GM18907 (cell line): ENCODE measurements around the gene CPZ.
"Not testable (repeated sequence)": the region's sequence is repeated elsewhere in the genome, so short reads cannot be mapped to it uniquely, and the experiment has no call there.

ENCODE experiments used
- ATAC-seq: cut with Tn5 transposase; IDR thresholded peaks from one replicate; pipeline ENCODE4 v1.9.1; 2021; ENCODE audit warnings: mild to moderate bottlenecking, moderate library complexity; ENCODE audit not compliant: unreplicated experiment

Gene CPZ

DNA sequence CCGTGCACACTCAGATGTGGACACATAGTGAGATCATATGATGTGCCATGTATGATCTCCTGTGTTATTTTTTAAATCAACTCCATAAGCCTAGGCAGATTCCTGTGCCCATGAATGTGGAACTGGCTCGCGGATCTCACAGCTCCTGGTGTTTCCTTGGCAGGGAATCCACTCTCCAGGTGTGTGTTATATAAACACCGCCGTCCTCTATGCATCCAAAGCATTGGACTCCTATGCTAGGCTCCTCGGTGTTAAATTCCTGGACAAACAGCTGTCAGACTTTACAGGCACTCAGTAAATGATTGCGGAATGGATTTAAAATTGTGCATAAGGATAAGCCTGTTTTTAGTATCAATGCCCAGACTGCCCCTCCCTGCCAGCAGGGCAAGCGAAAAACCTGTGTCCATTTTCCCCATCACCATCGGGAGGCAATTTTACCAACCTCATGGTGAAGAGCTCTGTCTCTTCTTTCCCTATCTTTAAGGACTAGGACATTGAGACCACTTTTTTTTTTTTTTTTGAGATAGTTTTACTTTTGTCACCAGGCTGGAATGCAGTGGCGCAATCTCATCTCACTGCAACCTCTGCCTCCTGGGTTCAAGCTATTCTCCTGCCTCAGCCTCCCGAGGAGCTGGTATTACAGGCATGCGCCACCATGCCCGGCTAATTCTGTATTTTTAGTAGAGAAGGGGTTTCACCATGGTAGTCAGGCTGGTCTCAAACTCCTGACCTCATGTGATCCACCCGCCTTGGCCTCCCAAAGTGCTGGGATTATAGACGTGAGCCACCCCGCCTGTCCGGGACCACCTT is 36.0 kb upstream of the CPZ start:
- ATAC-seq, result no peak

DNA sequence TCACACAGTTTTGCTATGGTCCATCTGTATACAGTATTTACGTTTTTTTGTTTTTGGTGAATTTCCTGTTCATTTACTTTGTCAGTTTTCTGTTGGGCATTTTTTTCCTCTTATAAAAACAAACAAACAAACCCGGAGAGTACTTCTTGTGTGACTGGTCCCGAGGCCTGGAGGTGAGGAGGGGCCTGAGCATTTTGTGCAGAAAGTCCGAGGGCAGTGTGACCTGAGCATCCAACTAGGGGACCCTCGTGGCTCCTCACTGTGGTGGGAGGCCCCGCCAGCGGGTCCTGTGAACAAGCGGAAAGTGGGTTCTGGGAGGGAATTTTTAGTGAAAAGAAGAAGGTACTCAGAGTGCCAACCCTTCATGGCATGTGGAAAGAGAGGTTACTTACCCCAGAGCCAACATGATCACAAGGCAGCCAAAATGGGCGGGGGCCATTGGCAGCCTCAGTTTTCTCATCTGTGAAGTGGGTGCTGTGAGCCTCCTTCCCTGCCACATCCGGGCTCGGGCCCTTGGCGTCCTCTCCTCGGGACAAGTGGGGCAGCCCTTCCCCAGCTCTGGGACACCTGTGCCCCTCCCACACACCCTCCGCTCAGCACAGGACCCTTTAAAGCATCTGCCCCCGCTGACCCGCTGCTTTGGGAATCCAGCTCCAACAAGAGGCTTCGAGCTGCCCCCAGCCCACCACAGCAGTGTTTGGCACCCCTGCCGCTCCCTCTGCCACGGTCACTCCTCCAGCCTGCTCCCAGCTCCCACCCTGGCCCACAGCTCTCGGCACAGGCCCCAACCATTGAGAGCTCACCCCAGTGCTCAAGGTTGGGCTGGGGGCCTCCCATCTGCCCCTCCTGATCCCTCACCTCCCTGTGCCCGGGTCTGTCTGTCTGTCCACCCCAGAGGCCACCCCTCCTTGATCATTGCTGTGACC is 35.2 kb upstream of the CPZ start:
- ATAC-seq, result no peak

DNA sequence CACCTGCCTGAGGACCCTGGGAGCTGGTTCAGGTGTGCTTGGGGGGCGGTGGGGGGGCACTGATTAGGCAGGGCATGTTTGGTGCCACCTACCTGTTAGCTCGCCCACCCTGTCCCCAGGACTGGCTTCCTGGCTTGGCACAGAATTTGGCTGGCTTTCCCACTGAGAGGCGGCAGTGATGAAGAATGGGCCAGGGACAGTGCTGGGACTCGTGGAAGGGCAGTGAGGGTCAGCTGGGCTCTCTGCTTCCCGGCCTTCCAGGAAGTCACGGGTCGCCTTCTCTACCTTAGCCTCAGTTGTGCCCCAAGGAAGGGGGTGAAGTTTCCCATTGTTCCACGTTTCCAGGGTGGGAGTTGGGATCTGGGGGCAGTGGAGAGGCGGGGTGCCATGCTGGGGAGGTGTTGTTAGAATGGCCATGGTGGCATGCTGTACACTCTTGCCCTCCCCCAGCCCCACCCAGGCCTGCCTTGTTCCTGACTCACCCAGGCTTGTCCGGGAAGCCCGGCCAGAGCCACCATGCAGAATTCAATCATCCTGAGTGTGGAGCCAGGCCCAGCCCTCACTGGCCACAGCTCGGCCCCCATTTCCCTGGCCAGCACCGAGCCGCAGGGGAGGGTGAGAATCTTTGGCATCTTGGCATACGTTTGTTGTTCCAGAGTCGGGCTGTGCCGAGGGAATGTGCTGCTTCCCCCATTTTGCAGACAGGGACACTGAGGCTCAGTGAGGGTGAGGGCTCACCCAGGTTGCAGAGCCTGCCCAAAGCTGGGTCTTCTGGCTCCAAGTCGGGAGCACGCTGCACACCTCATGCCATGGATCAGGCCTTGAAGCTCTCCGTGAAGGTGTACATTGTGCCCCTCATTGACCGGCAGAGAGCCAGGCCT is 34.2 kb upstream of the CPZ start:
- ATAC-seq, result no peak

DNA sequence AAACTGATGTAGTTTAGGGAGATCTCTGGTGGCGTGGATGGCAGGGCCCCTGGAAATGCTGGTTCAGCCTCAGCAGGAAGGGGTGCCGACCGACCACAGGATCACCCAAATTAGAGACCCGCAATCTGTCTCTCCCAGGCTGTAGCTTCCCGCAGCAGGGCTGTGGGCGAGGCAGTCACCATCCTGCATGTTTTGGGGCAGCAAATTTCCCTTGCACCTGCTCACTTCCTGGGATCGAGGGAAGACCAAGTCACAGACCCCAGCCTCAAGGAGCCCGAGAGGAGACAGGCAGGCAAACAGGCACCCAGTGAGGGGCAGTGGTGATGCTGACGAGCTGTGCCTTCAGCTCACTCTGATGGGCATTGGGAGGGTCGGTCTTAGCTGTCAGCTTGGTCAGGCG is 33.6 kb upstream of the CPZ start:
- ATAC-seq, result no peak

DNA sequence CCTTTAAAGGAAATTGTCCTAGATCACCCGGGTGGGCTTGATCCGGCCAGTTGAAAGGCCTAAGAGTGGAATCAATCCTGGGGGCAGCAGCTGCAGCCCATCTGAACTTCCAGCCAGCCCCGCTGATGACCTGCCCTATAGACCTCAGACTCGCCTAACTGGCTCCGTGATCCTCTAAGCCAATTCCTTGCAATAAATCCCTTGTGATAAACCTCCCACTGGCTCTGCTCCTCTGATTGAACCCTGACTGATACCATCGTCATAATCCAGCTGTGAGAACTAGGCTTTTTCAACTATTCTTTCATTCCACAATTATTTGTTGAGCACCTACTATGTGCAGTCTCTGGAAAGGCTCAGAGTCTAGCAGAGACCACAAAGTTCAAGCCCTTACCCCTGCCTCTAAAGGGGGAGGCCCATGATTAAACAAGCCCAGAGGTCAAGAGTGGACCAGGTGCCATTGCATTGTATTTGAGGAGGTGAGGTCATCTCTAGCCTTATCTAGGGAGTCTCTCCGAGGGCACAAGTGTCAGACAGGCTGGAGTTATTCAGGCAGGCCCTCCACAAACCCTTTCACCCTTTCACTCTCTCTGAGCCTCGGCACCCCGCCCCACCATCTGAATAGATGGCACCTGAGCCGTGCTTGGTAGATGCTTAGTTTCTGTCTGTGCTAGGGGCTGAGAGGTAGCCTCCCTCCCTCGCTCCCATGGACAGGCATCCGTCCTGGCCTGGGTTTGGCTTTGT is 32.9 kb upstream of the CPZ start:
- ATAC-seq, result no peak

DNA sequence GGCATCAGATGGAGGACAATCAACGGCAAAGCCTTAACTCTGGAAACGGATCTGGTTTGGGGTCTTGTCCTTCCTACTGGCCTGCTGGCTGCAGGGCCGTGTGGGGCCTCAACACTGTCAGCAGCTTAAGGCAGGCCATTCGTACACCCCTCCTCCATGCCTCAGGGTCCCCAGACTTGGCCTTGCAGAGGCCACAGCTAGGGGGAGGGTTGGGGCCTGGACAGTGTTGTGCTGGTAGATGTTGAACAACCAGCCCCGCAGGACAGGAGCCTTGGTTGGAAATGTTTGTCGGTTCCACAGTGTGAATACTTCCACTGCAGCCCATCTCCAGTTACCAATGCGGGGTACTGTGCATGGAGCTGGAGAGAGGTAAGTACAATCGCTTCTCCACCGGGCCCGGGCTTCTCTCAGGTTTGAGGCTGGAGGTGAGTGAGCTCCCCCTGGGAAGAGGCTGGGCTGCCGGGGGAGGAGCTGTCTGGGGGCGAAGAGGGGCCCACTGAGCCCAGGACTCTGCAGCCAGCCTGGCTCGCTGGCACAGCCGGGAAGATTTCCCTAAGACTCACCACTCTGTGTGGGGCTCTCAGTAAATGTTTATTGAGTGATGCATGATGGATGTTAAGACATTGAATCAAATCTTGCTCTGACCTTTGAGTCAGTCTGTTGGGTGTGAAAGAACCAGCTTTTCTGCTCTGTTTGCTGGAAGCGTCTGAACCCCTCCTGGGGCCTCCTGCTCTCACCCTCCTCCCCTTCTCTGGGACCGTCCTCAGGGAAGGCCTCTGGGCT is 32.1 kb upstream of the CPZ start:
- ATAC-seq, result no peak

DNA sequence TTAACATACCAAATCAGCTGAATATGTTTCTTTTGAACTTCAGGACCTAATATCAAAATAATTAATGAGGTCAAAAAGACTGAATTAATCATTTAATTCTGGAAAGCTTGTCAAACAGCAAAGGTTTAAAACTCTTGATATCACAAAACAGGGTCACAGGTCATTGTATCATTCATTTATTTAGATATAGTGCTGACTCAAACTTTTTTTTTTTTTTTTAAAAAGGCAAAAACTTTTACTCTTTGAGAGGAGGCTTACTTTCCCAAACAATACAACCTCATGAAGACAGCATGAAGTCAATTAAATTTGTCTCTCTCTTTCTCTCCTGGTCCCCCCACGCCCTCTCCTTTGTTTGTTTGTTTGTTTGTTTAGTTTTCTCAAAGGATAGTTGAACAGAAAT is 28.0 kb upstream of the CPZ start:
- no peak for ATAC-seq

DNA sequence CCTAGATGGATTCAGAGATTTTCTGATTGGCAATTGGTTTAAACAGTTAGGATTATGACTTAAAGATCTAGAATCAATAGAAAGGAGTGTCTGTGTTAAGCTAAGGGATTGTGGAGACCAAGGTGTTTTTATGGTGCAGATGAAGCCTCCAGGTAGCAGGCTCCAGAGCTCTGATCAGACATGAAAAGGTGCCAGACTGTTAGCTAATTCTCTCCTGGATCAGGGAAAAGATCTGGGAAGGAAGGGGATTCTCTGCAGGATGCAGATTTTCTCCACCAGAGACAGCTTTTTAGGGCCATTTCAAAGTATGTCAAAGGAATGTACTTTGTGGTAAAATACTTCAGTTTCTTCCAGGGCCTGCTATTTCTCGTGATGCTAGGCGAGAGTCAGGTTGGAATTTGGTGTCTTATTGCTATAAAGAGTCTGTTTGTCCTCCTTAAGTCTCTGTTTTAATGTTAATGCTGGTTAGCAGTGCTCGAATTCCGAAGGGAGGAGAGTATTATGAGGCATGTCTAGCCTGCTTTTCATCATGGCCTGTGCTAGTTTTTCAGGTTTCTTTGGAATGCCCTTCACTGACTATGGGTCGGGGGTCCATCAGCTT is 24.4 kb upstream of the CPZ start:
- no peak for ATAC-seq

DNA sequence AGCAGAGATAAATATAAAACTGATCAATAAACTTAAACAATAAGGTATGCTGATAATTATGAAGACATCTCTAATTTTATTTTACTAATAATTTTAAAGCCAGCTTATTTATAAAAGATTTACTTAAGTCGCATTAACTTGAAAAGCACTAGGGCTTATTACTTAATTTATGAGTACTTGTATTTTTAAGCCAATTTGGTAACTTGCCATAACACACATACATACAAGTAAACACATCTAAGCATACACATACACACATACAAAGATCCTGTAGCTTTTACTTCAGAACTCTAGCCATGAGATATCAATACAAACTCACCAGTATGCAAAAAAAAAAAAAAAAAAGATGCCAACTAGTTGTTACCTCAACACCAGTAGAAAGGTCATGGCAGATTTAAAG is 22.4 kb upstream of the CPZ start:
- no peak for ATAC-seq

DNA sequence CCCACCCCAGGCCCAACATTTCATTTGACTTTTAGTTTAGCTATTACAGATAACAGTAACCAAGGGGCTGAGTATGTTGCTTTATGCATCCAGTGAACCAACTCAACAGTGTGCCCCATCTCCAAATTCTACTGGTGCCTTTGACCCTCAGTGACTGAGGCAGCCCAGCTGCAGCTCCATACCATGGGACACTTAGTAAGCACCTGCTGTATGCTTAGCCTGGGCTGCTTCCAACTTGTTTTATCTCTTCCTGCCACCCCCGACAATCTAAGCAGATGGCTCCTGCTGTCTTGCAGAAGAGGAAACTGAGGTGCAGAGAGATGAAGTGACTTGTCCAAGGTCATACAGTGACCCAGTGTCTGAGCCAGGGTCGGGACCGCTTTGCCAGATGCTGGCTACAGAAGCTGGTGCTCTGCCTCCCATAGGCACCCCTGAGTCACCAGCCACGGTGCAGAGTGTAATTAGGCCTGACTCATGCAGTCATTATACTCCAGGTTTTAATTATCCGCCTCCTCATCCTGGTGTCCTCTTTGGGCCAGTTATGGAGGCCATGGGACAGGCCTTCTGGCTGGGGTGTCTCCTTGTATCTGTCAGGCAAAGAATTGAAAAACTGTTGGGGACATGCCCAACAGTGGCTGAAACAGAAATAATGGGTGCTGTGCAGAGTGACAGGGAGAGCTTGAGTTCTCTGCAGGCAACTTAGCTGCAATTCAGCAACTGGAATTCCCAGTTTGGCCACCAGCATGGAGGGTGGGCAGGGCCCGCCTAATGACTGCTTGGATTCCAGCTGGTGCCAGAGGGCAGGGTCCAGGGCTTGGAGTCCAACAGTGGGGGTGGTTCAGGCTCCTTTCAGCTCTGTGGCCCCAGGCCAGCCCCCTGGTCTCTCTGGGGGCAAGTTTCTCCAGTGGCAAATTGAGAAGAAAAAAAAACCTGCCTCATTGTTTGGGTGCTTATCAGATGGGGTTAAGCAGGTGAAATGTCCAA is 20.6 kb upstream of the CPZ start:
- ATAC-seq, result no peak

DNA sequence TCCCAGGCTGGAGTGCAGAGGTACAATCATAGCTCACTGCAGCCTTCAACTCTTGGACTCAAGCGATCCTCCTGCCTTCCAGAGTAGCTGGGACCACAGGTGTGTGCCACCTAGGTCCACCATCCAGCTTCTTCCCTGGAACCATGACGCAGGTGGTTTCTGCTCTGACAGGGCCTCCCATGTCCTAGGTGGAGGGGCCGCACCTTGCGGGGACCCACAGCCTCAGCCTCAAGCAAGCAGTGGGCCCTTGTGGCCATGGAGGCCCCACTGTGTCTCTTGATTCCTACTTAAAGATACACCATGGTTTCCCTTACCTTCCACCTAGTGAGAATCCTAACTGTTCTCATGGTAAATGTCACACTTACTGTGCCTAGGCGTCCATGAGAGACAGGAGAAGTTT is 19.3 kb upstream of the CPZ start:
- ATAC-seq, result no peak

DNA sequence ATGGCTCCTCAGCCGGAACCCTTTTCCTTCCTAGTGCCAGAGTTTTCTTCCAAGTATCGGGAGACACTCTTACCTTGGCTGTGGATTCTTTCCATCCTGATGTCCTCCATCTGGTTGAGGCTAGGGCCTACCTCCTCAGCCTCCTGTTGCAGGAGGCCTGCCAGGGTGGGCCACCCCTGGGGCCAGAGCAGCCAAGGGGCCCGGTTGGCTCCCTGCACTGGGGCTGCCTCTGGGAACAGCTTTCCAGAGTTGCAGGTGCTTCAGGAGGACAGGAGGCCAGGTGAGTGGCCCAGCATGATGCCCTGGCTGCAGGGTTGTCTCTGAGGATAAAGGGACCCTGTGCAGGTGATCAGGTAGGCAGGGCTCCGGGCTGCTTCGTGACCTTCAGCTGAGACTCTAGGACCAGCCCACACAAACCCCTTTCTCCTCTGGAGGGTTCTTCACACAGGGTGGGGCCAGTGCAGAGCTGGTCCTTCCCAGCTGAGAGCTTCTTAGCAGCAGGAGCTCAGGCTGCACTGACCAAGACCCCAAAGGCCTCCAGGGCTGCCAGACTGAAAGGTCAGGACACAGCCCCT is 17.7 kb upstream of the CPZ start:
- ATAC-seq, result no peak

DNA sequence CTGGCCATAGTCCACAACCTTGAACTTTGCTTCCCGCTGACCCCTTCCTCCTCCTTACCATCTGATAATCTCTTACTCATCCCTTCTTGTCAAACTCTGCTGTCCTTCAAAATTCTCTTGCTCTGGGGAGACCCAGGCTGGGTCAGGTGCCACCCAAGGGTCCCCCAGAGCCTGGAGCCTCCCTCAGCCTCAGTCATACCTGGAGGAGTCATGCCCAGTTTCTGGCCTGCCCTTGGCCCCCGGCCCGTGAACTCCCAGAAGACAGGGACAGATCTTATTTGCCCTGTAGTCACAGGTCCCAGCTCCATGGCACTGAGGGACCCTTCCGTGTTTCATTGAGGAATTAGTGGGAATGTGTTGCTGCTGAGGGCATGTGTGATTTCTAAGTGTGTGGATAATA is 17.1 kb upstream of the CPZ start:
- no peak for ATAC-seq

DNA sequence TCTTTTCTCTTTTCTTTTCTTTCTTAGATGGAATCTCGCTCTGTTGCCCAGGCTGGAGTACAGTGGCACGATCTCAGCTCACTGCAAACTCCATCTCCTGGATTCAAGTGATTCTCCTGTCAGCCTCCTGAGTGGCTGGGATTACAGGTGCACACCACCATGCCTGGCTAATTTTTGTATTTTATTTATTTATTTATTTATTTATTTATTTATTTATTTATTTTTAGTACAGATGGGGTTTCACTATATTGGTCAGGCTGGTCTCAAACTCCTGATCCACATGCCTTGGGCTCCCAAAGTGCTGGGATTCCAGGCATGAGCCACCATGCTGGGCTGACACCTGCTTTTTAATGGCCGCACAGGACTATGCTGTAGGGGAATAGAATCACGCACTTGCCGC is 16.0 kb upstream of the CPZ start:
- not testable (repeated sequence) for ATAC-seq

DNA sequence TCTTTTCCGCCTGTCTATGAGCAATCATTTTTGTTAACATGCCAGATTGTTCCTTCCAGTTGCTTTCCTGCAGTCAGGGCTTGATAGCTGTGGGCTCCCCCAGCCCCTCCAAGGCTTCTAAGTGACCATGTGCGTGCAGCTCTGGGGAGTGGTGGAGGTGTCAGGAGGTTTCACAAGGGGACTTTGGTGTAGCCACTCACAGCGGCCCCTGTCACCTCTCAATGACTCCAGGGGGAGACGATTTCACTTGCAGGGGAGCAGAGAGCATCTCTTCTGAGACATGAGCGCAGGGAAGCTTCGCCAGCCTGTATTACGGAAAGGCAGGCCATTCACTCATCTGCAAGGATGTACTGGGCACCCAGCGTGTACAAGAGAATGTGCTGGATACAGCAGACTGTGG is 15.5 kb upstream of the CPZ start:
- no peak for ATAC-seq

DNA sequence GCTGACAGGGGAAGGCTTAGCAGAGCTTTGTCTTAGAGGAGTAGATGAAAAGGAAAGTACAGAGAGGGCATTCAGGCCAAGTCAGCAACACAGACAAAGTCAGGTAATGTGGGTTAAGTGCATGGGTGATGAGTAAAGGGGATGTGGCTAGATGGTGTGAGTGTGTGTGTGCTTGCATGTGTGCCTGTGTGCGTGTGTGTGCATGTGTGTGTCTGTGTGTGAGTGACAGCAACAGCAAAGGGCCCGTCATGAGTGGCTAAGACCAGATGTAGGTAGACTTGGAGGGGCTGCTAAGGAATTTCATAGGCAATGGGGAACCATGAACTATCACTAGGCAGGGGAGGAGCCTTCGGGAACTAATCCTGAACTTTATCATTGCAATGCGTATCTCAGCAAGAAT is 14.6 kb upstream of the CPZ start:
- ATAC-seq, result no peak

DNA sequence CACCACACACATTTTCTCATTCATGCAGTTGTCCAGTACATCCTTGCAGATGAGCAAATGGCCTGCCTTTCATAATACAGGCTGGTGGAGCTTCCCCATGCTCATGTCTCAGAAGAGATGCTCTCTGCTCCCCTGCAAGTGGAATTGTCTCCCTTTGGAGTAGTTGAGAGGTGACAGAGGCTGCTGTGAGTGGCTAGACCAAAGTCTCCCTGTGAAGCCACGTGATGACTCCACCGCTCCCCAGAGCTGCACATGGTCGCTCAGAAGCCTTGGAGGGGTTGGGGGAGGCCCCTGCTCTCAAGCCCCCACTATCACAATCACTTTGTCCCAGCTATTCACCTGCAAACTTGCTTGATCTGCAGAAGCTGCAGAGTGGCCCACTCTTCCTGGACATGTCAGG is 13.8 kb upstream of the CPZ start:
- ATAC-seq, result no peak
